SW480 (cell line): Measurements from ENCODE around the gene IFT80.

Source experiments
- DNase-seq: peaks from one replicate; pipeline ENCODE4 v3.0.0-alpha.2; 2016; ENCODE audit warnings: low spot score

IFT80 gene

GRCh38 chr3:160400702-160401150 lies 1.7 kb upstream of the IFT80 start:
- peak; percentile 32 for DNase-seq

DNA sequence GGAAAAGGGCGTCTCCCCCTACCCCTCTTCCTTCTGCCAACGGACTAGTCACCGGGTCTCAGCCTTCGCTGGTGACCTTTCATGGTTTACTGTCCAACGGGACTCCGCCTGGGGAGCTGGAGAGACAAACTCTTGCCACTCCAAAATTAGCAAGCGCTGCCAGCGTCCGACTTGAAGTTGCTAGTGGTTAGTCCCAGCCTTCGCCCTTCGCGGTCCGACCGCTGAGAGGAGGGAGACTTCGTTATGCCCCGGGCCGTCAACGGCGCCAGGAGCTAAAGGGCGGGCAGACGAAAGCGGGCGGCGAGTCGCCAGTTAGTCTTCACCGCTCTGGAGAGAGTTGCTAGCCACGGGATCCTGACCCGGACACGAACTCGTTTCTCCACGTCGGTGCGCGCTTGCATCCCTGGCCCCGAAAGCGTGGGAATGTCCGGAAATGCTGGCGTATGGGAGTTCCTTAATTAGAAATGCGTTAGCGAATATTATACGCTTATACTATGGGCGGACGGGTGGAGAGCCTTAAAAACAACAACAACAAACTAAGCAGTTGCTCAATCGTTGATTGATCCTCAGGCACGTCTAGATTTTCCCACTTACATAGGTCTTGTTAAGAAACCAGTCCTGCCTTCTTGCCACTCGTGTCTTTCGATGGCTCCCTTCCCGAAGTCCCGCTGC lies 1.1 kb upstream of the IFT80 start:
- DNase-seq: peak; percentile 39

- no peak for DNase-seq
These were observed 253 bp downstream of the IFT80 start for GRCh38 chr3:160398820-160399124.

DNA sequence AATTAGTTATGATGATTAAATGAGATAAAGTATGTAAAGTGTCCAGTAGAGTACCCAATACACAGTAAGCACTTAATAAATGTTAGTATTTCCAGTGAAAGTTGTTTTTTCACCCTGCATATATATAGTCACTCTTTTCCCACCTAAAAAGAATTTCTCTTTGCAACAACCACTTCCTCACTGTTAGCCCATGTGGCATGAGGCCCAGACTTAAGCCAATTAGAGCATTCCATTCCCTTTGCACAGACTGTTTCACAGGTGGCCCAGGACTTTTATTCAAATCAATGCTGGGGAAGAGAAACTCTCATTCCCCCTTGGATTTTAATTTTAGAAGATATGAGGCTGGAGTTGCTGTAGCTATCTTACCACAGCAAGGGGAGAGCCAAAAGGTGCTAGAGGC lies 3.7 kb downstream of the IFT80 start:
- no peak for DNase-seq

DNA sequence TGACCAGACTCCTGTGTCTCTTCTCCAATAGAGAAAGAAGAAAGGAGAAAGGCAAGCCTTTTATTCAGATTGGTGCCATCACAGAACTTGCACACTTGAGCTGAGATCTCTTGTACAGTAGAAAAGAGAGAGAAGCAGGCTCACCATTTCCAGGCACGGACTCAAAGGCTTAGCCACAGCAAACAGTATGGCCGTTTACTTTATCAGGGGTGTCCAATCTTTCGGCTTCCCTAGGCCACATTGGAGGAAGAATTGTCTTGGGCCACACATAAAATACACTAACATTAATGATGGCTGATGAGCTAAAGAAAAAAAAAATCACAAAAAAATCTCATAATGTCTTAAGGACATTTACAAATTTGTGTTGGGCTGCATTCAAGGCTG lies 5.0 kb downstream of the IFT80 start:
- DNase-seq: no peak

GRCh38 chr3:160393346-160394008 lies 5.5 kb downstream of the IFT80 start:
- DNase-seq: no peak

DNA sequence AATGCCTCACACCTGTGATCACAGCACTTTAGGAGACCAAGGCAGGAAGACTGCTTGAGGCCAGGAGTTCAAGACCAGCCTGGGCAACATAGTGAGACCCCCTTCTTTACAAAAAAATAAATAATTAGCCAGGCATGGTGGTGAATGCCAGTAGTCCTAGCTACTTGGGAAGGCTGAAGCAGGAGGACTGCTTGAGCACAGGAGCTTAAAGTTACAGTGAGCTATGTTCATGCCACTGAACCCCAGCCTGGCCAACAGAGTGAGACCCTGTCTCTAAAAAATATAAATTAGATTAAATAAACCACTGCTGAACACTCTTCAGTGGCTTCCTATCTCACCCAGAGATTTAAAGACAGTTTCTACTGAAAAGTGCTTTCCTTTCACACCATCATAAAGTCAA lies 6.2 kb downstream of the IFT80 start:
- DNase-seq: no peak

GRCh38 chr3:160390565-160391138 lies 8.4 kb downstream of the IFT80 start:
- no peak for DNase-seq

- no peak for DNase-seq
These were observed 14.2 kb downstream of the IFT80 start for GRCh38 chr3:160384639-160385318.

DNA sequence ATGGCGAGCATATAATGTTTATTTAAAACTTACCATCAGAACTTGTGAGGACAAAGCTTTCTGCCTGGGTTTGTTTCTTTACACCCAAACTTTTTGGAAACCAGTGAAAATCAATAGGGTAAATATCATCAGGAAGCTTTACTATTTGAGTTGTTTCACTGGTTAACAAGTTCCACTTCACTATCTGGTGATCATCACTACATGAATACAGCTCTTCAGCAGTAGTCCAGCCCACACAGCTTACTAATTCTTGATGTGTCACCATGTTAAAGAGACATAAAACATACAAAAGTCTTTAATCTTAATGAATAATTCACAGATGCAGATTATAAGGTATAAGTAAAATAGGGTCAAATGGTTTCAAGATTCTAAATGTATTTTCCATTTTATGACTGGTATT lies 17.6 kb downstream of the IFT80 start:
- no peak for DNase-seq

- DNase-seq: no peak
These were observed 19.3 kb downstream of the IFT80 start for GRCh38 chr3:160379628-160380214.

GRCh38 chr3:160378331-160379109 lies 20.5 kb downstream of the IFT80 start:
- no peak for DNase-seq

- no peak for DNase-seq
These were observed 22.3 kb downstream of the IFT80 start for GRCh38 chr3:160376681-160377080.

DNA sequence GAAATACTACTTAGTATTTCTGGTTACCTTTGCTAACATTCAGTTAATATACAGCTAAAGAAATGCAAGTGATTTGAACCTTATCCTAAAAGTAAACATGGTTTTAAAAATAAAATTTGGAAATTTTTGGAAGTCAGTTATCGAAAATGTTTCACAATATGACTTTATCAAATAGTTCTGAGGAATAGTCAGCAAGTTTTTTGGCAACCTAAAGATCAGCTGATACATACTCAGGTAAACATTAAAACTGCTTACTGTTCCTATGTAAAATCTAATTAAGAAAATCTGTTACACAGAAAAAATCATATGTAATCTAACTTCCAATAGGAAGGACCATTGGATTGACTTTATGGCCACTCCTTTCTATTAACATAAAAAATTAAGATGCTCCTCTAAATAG lies 24.1 kb downstream of the IFT80 start:
- DNase-seq: no peak

- no peak for DNase-seq
These were observed 24.6 kb downstream of the IFT80 start for GRCh38 chr3:160374472-160374871.

DNA sequence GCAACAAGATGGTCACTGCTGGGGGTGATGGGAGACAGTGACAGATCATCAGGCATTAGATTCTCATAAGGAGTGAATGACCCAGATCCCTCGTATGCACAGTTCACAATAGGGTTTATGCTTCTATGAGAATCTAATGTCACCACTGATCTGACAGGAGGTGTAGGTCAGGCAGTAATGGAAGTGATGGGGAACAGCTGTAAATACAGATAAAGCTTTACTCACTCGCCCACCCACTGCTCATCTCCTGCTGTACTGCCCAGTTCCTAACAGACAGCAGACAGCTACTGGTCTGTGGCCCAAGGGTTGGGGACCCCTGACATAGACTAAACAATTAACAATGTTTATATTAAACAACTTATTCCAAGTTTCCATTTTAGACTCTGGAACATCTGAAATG lies 25.4 kb downstream of the IFT80 start:
- DNase-seq: no peak

- DNase-seq: no peak
These were observed 26.2 kb downstream of the IFT80 start for GRCh38 chr3:160372780-160373179.

DNA sequence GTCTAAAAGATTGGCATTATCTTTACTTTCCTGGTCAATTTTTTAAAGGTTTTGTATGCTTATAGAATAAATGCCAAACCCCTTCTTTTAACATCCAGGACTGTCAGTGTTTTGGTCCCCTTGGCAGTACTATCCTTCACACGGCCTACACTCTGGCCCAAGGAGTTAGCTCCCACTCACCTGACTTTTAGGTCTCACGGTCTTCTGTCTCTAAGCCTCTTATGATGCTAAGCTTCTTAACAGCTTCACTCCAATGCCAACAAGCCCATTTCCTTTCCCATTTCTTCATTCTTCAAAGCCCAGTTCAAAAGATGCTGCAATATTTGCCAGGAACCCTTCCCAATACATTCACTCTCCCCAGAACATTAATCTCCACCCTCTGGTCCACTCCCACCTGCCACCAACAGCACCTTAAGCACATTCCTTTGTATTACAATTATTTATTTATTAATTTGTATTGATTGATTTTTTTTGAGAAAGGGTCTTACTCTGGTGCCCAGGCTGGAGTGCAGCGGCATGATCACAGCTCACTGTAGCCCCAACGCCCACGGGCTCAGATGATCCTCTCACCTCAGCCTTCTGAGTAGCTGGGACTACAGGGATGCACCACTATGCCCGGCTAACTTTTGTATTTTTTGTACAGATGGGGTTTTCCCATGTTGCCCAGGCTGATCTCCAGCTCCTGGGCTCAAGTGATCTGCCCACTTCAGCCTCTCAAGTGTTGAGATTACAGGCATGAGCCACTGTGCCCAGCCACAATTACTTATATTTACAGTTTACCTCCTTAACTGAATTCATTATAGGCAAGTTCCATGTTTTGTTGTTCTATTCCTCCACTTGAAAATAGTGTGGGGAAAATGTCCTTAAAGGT lies 27.8 kb downstream of the IFT80 start:
- DNase-seq: no peak

DNA sequence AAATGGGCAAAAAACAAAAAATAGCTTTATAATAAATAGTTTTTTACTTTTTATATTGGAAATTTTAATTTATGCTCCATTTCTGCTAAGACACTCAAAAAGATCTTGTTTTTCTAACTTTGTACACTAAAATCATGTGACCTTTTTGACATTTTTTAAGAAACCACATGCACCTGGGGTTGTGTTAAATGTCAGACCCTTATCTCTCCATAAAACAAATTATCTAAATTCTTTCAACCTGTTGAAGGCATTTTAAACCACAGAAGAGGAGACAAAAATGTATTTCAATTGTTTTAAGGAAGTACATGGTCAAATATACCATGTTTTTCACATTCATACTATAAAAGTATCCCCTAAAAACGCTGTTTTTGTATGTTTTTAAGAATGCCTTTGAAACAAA lies 29.2 kb downstream of the IFT80 start:
- DNase-seq: no peak

- DNase-seq: no peak
These were observed 30.2 kb downstream of the IFT80 start for GRCh38 chr3:160368804-160369203.
